ENCODE data around the gene PAPSS2.
"Not testable (repeated sequence)": the region's sequence is repeated elsewhere in the genome, so short reads cannot be mapped to it uniquely, and the experiment has no call there.

PAPSS2 gene

GRCh38 chr10:87659571-87660483, at the start of gene PAPSS2:
TSS of gene PAPSS2 (plus strand) at chr10:87659878. CDS start at chr10:87659982, 104 bp downstream.
- no peak for FAIRE-seq

GRCh38 chr10:87611341-87611740, 48.3 kb upstream of the PAPSS2 start:
- not testable (repeated sequence) for FAIRE-seq

GRCh38 chr10:87612115-87612514, 47.6 kb upstream of the PAPSS2 start:
- no peak for FAIRE-seq

GRCh38 chr10:87613751-87614150, 45.9 kb upstream of the PAPSS2 start:
- FAIRE-seq: no peak

DNA sequence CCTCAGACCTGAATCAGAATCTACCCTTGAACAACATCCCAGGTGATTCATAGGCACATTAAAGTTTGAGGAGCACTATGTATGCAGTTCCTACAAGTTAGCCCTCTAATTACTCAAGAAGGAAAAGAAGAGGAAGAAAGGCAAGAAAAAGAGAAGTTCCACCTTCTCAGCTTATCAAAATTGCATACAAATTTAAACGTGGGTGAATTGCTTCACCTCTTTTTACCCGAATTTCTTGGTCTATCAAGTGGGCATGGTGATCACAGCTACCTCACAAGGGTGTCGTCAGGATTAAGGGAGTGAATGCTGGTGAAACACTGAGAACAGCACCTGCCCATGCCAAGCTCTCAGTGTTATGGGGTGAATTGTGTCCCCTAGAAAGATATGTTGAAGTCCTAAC, 43.8 kb upstream of the PAPSS2 start:
- no peak for FAIRE-seq

DNA sequence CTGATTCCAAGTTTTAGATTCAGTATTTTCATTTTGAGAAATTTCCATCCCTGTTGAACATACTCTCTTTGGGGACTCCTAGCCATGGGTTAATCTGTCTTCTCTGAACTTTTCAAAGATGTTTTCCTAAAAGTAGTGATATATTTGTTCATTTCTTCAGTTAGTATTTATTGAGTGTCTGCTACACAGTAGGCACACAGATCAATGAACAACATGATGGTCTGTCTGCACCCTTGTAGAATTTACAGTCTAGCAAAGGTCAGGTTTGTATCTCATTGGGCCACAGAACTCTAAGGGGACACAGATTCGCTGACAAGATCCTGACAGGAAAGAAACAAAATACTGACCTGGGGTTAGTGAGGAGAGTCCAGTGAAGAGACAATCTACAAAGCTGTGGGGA, 42.2 kb upstream of the PAPSS2 start:
- no peak for FAIRE-seq

DNA sequence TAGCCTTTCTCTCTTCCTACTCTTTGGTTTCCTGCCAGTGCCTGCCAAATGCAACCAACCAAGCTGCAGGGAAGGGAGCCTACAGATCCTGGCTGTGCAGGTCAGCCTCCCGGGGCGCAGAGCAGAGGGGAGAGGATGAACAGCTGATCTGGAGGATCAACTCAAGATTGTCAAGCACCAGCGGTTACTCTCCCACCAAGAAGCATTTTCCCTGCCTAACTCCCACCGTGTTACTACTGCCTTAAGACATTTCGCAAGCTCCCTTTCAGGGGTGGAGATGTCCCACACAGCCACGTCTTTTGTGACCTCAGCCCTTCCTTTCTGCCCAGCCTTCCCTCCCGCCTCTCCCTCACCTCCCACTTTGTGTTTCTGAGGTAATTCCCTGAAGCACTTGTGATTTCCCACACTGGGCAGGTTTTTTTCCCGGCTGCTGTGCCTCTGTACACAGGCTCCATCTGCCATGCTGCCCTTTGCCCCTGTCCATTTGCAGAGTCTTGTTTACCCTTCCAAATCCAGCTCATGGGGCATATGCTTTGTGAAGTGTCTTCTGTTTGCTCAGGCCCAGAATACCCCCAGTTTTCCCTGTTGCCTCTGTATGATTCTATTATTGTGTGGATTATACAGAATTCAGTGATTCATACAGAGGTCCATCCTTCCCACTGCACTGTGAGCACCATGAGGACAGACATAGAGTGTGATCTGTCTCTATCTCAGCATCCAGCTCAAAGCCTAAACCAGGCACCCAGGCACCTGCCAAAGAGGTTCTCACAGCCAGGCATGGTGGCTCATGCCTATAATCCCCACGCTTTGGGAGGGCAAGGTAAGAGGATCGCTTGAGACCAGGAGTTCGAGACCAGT, 40.9 kb upstream of the PAPSS2 start:
- FAIRE-seq: no peak

- no peak for FAIRE-seq
Observed at GRCh38 chr10:87619705-87620104, 40.0 kb upstream of the PAPSS2 start.

- not testable (repeated sequence) for FAIRE-seq
Observed at GRCh38 chr10:87621440-87621839, 38.2 kb upstream of the PAPSS2 start.

DNA sequence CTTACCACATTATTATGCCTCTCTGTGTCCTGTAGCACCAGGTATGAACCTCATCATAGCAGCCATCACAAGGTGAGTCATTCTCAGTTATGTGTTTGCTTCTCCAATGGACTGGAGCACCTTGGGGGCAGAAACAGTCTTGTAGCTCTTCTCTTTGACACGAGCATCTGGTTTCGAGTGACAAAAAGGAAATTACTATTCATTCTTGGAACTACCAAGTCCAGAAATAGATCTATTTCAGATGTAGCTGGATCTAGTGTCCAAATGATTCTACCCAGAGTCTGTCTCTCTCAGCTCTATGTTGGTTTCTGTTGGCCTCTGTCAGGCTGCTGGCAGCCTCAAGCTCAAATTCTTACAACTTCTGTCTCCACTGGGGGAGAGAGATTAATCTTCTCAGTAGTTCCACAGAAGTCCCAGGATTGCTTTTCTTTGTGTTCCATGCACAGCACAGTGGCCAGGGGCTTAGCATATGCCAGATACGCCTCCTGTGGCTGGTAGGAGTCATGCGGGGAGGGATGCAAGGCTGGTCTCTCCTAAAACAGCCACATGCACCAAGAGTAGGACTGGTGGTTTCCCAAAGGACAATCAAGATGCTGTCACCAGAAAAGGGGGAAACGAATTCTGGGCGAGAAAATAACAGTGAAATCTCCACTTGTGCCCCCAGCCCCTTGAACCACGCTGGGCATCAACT, 37.2 kb upstream of the PAPSS2 start:
- FAIRE-seq: no peak

DNA sequence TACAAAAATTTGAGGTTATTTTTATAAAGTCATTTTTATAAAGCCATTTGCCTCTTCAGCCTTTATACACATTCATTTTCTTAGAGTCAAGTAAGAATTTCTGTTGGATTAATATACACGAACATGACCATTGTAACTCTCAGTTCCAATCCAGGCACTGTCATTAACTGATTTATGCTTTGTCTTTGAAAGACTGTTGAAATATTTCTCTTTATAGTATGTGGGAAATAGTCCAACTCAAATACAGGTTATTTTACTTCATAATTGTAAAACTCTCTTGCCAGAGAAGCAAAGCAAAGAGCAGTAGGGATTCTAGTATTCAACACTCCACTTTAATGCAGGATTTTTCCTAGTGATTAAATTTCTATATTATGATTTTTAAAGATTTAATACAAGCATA, 36.5 kb upstream of the PAPSS2 start:
- FAIRE-seq: no peak

- peak; percentile 30 for FAIRE-seq
Observed at GRCh38 chr10:87625661-87626060, 34.0 kb upstream of the PAPSS2 start.

DNA sequence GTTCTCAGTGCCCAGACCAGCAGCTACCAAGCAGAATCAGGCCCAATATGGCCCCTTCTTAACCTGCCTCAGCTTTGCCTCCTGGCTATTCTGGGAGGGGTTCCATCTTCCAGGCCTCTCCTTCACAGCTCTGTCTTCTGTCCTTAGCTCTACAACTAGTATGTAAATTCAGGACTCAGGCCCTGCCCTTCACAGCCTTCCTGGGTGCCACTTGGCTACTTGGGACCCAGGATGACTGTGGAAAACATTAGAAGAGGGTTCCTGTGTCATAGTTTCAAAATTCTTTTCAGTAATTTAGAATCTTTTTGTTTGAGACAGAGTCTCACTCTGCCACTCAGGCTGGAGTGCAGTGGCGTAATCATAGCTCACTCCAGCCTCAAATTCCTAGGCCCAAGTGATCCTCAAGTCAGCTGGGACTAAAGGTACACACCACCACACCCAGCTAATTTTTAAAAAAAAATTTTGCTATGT, 33.2 kb upstream of the PAPSS2 start:
- no peak for FAIRE-seq

DNA sequence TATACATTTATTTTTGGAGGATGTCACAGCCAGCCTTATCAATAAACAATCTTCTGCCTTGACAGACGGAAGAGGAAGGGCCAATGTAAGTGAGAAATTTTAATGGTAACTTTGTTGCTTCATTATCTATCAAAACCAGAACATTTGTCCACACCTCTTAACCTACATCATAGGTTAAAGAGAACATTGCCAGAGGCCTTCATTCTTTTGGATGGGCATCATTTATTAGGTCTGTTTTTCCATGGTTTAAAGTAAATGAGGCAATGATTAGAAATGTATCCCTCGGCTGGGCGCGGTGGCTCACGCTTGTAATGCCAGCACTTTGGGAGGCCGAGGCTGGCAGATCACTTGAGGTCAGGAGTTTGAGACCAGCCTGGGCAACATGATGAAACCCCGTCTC, 29.5 kb upstream of the PAPSS2 start:
- no peak for FAIRE-seq

- no peak for FAIRE-seq
Observed at GRCh38 chr10:87632454-87632853, 27.2 kb upstream of the PAPSS2 start.

DNA sequence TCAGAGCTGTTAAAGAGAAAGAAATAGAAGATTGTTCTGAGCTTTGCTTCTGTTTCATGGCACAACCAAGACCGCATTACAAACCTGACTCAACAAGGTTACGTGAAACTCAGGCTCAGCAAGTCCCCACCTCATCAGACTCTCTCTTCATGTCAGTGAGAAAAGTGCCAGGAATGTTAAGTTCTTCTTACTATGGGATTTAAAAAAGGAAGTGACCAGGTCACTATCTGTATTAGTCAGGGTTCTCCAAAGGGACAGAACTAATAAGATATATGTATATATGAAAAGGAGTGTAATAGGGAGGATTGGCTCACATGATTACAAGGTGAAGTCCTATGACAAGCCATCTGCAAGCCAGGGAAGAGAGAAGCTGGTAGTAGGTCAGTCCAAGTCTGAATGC, 25.4 kb upstream of the PAPSS2 start:
- FAIRE-seq: no peak

- no peak for FAIRE-seq
Observed at GRCh38 chr10:87635498-87636312, 24.0 kb upstream of the PAPSS2 start.

DNA sequence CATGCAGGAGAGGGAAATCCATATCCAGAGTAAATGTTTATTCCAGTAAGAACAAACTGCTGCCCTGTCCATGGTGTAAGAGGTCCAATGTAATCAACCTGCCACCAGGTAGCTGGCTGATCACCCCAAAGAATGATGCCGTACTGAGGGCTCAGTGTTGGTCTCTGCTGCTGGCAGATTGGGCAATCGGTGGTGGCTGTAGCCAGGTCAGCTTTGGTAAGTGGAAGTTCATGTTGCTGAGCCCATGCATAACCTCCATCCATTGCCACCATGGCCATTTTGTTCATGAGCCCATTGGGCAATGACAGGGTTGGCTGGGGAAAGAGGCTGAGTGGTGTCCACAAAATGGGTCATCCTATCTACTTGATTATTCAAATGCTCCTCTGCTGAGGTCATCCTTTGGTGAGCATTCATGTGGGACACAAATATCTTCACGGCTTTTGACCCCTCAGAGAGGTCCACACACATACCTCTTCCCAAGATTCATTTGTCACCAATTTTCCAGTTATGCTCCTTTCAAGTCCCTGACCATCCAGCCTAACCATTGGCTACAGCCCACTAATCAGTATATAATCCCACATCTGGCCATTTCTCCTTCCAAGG, 23.3 kb upstream of the PAPSS2 start:
- FAIRE-seq: no peak

DNA sequence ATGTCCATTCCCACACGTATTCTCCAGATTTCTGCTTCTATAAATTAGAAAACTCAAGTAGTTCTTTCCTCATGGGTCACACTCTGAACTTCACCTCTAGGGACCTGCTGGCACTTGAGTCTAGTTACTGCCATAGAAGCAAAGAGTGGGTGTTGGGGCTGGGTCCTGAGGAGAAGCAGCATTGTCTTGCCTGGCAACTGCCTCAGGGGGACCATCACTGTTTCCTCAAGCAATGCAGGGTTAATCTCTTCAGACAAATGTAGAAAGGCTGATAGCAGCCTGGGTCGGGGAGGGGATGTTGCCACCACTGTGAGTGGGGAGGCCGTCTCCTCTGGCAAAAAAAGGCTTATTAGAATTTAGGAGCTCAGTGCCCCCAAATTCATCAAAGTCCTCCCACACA, 20.2 kb upstream of the PAPSS2 start:
- no peak for FAIRE-seq

GRCh38 chr10:87640043-87640442, 19.6 kb upstream of the PAPSS2 start:
- FAIRE-seq: no peak

DNA sequence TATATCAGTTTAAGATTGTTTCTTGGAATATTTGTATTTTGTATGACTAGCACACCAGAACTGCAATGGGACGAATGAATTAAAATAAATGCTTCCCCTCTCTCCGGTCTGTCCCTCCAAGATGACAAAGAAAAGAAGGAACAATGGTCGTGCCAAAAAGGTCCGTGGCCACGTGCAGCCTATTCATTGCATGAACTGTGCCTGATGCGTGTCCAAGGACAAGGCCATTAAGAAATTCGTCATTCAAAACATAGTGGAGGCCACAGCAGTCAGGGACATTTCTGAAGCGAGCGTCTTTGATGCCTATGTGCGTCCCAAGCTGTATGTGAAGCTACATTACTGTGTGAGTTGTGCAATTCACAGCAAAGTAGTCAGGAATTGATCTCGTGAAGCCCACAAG, 17.2 kb upstream of the PAPSS2 start:
- FAIRE-seq: no peak

DNA sequence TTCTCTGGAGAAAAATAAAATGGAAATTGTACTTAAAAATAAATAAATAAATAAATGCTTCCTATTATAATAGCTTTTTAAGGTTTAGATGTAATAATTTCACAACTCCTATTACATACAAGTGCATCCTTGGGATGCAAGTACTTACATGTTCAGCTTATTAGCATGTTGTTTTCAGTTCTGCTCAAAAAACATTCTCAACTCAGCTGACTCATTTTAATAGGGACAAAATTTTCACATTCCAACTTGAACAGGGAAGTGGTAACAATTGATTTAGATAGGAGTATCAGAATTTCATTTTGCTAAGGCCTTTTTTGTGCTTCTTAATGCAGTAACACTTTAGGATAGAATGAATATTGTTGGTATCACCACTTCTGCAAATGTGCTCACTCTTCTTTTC, 16.7 kb upstream of the PAPSS2 start:
- FAIRE-seq: no peak

All from A204.1 (cell line).